HEK293T (cell line): ENCODE measurements around the gene PCDHA12.

Experiments
- ARNT ChIP-seq: fragments of 450-650 bp; IDR thresholded peaks from 2 replicates; pipeline ENCODE4 v1.6.1; 2017; ENCODE audit warnings: mild to moderate bottlenecking
- BHLHE40 ChIP-seq: fragments of 450-650 bp; IDR thresholded peaks from 2 replicates; pipeline ENCODE4 v1.6.1; 2016; ENCODE audit warnings: mild to moderate bottlenecking, moderate library complexity, borderline replicate concordance
- CTBP1 ChIP-seq: fragments of 450-650 bp; IDR thresholded peaks from 2 replicates; pipeline ENCODE4 v1.6.1; 2016; ENCODE audit warnings: borderline replicate concordance
- ELF4 ChIP-seq: fragments of 450-650 bp; IDR thresholded peaks from 2 replicates; pipeline ENCODE4 v1.6.1; 2017; ENCODE audit warnings: antibody characterized with exemption
- FOXA1 ChIP-seq: fragments of 450-650 bp; IDR thresholded peaks from 2 replicates; pipeline ENCODE4 v1.6.1; 2016; ENCODE audit warnings: mild to moderate bottlenecking
- FOXM1 ChIP-seq: fragments of 450-650 bp; IDR thresholded peaks from 2 replicates; pipeline ENCODE4 v1.6.1; 2017; ENCODE audit warnings: mild to moderate bottlenecking, borderline replicate concordance
- L3MBTL2 ChIP-seq: fragments of 450-650 bp; conservative IDR thresholded peaks from 2 replicates; pipeline ENCODE4 v1.6.1; 2016; ENCODE audit warnings: mild to moderate bottlenecking
- NFRKB ChIP-seq: fragments of 450-650 bp; IDR thresholded peaks from 2 replicates; pipeline ENCODE4 v1.6.1; 2016; ENCODE audit warnings: mild to moderate bottlenecking, moderate library complexity
- SP1 ChIP-seq: fragments of 450-650 bp; IDR thresholded peaks from 2 replicates; pipeline ENCODE4 v1.6.1; 2017
- SUZ12 ChIP-seq: fragments of 450-650 bp; IDR thresholded peaks from 2 replicates; pipeline ENCODE4 v1.6.1; 2016; ENCODE audit warnings: mild to moderate bottlenecking
- TARDBP ChIP-seq: fragments of 450-650 bp; IDR thresholded peaks from 2 replicates; pipeline ENCODE4 v1.6.1; 2016
- TF ChIP-seq, protein P1 (sequence below): fragments of 450-650 bp; IDR thresholded peaks from 2 replicates; pipeline ENCODE4 v1.6.1; 2016

DNA sequence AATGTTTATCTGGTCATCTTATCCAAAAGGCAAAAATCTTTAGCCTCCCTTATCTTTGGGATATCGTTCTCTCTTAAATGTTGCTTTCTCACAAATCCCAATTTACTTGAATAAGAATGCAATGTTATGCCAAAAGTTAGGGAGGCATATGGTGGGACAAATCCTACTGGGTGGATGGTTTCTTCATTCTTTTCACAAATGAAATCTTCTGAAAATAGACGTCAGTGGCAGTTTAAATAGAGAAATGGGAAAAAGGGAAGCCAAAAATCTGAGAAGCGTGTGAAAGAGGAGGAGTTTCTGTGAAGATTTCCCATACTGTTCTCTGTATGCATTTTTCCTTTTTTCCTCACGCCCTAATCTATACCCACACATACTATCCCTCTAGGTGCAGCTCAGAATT, 48.5 kb downstream of the PCDHA12 start:
- TF ChIP-seq CTBP1 = no peak
- no peak for TF ChIP-seq FOXM1
- TF ChIP-seq NFRKB = no peak
- no peak for TF ChIP-seq L3MBTL2
- no peak for TF ChIP-seq FOXA1
- no peak for TF ChIP-seq ELF4
- TF ChIP-seq, protein P1, sequence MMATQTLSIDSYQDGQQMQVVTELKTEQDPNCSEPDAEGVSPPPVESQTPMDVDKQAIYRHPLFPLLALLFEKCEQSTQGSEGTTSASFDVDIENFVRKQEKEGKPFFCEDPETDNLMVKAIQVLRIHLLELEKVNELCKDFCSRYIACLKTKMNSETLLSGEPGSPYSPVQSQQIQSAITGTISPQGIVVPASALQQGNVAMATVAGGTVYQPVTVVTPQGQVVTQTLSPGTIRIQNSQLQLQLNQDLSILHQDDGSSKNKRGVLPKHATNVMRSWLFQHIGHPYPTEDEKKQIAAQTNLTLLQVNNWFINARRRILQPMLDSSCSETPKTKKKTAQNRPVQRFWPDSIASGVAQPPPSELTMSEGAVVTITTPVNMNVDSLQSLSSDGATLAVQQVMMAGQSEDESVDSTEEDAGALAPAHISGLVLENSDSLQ = no peak
- no peak for TF ChIP-seq BHLHE40
- TF ChIP-seq TARDBP = no peak
- no peak for TF ChIP-seq SP1
- no peak for TF ChIP-seq SUZ12
- TF ChIP-seq ARNT = no peak
